Measurements from ENCODE around the gene TMEM167B. TPM values are rescaled to one million over a fixed set of nuclear protein-coding genes. Genes with fewer than 3 reads are reported as not detected.

Gene TMEM167B
- polyA plus RNA-seq, 4 donors = 34.9 to 47.2 (median 43.2) TPM

Other genes starting within 250 kb of the TMEM167B start
- under 1 TPM in 1 of 4 donors, not detected in 3; 0.18 TPM for gene AKNAD1, start 233.7 kb upstream of the TMEM167B start, polyA plus RNA-seq (ENCODE audit: insufficient read length in 4 of 4)
- 10 to 100 TPM; 16.3 to 20.2 (median 17.8) TPM for gene GPSM2, start 213.8 kb upstream of the TMEM167B start, polyA plus RNA-seq (ENCODE audit: insufficient read length in 4 of 4)
- 10 to 100 TPM; 33.7 to 48.4 (median 41.5) TPM for gene CLCC1, start 127.3 kb upstream of the TMEM167B start, polyA plus RNA-seq (ENCODE audit: insufficient read length in 4 of 4)
- 10 to 100 TPM; 13.5 to 15.2 (median 14.0) TPM for gene WDR47, start 48.7 kb upstream of the TMEM167B start, polyA plus RNA-seq (ENCODE audit: insufficient read length in 4 of 4)
- 10 to 100 TPM; 45.9 to 50.7 (median 48.6) TPM for gene TAF13, start 14.8 kb upstream of the TMEM167B start, polyA plus RNA-seq (ENCODE audit: insufficient read length in 4 of 4)
- 1 to 10 TPM in 3 of 4 donors, under 1 TPM in 1; 0.74 to 1.7 (median 1.6) TPM for gene ELAPOR1, start 23.4 kb downstream of the TMEM167B start, polyA plus RNA-seq (ENCODE audit: insufficient read length in 4 of 4)
- 100 to 1,000 TPM; 107 to 149 (median 132) TPM for gene SARS1, start 123.2 kb downstream of the TMEM167B start, polyA plus RNA-seq (ENCODE audit: insufficient read length in 4 of 4)
- gene CELSR2, start 158.8 kb downstream of the TMEM167B start, polyA plus RNA-seq (ENCODE audit: insufficient read length in 4 of 4) = 10 to 100 TPM in 3 of 4 donors, 1 to 10 TPM in 1; 5.8 to 39.7 (median 30.7) TPM
- gene PSRC1, start 192.4 kb downstream of the TMEM167B start, polyA plus RNA-seq (ENCODE audit: insufficient read length in 4 of 4) = 10 to 100 TPM; 22.3 to 25.5 (median 24.4) TPM
- under 1 TPM in 2 of 4 donors, not detected in 2; 0.23 to 0.32 TPM for gene MYBPHL, start 216.2 kb downstream of the TMEM167B start, polyA plus RNA-seq (ENCODE audit: insufficient read length in 4 of 4)

Measured in left renal pelvis (tissue), 4 donors.